ENCODE measurements around the gene CBX1.
"Not testable (repeated sequence)": the region's sequence is repeated elsewhere in the genome, so short reads cannot be mapped to it uniquely, and the experiment has no call there.

CBX1 gene

DNA sequence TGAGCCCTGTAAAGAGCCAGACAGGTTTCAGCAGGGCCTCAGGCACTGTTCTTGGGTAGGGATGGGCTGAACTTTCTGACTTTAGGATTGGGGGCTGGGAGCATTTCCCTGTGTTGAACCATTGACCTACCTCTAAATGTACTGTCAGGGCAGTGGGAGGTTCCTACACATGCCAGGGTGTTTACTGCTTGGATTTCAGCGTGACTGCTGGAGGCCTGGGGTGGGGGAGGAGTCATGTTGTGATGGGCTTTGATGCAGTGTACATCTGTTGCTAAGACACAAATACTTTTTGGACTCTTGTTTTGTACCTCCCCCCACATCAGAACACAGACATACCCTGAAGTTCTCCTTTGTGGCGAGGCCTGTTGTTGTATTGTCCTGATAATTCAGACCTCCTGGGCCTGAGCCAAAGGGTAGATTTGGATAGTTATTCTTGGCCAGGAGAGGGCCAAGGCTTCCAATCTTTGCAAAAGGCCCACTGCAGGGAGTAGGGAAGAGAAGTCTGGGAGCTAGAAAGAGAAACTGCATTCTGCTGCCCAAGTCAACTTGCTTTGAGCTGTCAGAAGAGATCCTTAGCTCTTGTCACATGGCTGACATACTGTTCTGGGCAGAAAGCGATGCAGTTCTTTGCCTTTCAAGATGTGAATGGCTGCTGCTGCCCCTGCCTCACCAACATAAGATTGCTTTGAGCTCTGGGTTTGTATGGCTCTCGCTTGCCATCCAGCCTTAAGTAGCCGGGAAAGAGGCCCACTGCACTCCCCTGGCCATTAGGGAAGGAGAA is 49.4 kb downstream of the CBX1 start:
- DNase-seq (ENCODE audit: low read depth), result no peak

GRCh38 chr17:48051283-48051682 is 50.0 kb downstream of the CBX1 start:
- no peak for DNase-seq (ENCODE audit: low read depth)

- no peak for DNase-seq (ENCODE audit: low read depth)
Observed at GRCh38 chr17:48048384-48049126, 52.7 kb downstream of the CBX1 start.

- DNase-seq (ENCODE audit: low read depth), result peak; percentile 97
Observed at GRCh38 chr17:48047741-48048383, 53.4 kb downstream of the CBX1 start, which contains the start of gene NFE2L1. TSS of gene NFE2L1 (plus strand) at chr17:48048359. CDS start at chr17:48051119, 2,760 bp downstream.

- no peak for DNase-seq (ENCODE audit: low read depth)
Observed at GRCh38 chr17:48047113-48047740, 54.1 kb downstream of the CBX1 start.

DNA sequence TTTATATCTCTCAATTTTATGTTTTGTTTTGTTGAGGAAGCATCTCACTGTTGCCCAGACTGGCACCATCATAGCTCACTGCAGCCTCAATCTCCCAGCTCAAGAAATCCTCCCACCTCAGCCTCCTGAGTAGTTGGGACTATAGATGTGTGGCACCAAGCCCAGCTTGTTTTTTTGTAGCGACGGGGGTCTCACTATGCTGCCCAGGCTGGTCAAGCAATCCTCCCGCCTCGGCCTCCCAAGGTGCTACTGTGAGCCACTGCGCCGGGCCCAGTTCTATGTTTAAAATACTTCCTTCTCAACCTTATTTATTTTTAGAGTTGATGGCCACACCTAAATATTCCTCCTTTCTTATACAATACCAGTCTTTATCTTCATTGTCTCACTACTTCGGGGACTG is 55.0 kb downstream of the CBX1 start:
- no peak for DNase-seq (ENCODE audit: low read depth)

GRCh38 chr17:48045316-48046001 is 55.8 kb downstream of the CBX1 start:
- DNase-seq (ENCODE audit: low read depth), result no peak

DNA sequence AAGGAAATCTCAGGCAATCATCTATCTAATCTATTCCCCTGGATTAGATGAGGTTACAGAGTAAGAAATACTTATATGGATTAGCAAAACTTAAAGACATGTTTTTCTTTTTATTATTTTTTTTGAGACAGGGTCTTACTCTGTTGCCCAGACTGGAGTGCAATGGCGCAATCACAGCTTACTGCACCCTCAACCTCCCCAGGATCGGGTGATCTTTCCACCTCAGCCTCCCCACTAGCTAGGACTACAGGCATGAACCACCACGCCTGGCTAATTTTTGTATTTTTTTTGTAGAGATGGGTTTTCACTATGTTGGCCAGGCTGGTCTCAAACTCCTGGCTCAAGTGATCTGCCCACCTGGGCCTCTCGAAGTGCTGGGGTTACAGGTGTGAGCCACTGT is 56.4 kb downstream of the CBX1 start:
- no peak for DNase-seq (ENCODE audit: low read depth)

GRCh38 chr17:48043176-48043575 is 58.1 kb downstream of the CBX1 start:
- no peak for DNase-seq (ENCODE audit: low read depth)

GRCh38 chr17:48038687-48039086 is 62.6 kb downstream of the CBX1 start:
- DNase-seq (ENCODE audit: low read depth), result no peak

DNA sequence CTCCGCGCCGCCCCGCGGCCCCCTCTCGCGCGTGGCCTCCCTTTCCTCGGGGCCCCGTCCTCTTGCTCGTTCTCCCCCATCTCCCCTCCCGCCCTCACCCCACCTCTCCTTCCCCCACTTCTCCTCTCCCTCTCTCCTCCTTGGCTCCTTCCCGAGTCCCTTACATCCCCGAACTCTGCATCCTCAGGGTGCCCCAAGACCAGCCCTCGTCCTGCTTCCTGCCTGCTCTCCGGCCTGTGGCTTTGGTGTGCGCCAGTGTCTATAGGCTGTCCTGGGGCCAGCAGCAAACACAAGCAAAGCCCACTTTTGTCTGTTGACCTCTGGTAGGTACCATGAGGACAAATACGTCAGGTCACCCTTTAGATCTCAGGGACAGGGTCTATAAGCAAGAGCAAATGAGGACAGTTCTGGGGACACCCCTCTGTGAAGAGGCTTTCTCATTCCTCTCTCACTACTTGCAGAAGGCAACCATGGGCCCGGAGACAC is 63.4 kb downstream of the CBX1 start:
- DNase-seq (ENCODE audit: low read depth), result no peak

DNA sequence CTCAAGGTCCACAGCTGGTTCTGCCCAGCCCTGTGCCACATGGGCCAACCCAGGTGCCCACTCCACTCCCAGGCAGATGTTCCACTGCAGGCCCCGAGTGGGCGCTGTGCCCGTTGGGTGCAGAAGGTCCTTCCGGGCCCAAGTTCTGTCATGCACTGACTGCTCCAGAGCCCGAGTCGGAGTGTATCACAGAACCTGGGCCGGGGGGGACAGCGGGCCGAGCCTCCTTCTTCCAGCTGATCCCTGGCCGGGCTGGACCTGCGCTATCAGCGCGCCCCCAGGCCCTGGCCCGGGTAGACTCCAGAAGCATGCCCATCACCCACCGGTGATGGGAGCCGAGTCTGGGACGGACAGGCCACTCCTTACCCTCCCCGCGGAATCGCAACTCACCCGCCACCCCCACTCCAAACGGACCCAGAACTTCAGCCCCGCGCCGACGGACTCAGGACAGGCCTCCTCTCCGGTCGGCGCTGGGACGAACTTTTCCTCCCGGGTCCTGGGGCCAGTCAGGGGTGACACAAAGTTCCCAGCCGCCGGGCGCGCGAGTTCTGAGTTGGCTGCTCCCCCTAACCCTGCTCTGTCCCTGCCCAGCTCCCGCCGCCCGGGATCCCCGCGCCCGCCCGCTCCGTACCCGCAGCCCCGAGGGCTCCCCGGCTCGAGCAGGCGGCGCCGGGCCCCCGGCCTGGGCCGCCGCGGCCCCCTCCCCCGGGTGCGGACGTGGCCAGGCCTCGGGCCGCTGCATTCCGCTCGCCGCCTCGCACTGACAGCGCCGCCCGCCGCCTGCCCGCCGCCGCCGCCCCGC is 64.0 kb downstream of the CBX1 start, which contains the start of gene COPZ2:
Gene COPZ2, minus strand, starts transcription at position 762 of the 802 bp plus-strand sequence. Its CDS starts 20 bp downstream, at position 742.
- DNase-seq (ENCODE audit: low read depth), result peak; percentile 42

GRCh38 chr17:48036693-48037035 is 64.6 kb downstream of the CBX1 start:
- DNase-seq (ENCODE audit: low read depth), result no peak

GRCh38 chr17:48034734-48035133 is 66.5 kb downstream of the CBX1 start:
- not testable (repeated sequence) for DNase-seq (ENCODE audit: low read depth)

GRCh38 chr17:48031966-48032365 is 69.3 kb downstream of the CBX1 start:
- DNase-seq (ENCODE audit: low read depth), result no peak

DNA sequence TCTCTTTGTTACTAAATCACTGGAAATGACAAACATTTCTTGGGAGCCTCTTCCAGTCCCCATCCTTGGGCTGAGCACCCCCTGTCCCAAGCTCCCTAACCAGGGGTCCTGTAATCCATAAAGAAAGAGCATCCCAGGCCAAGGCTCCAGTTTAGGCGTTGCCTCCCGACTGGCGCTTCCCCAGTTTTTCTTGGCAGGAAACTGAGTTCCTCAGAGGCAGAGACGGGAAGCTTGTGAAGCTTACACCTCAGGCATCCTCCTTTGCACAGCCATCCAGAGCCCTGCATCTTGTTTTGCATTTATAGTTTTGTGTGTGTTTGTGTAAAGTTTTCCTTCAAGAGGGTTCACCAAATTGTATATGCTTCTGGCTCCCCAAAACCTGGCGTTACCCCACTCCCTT is 70.7 kb downstream of the CBX1 start:
- no peak for DNase-seq (ENCODE audit: low read depth)

DNA sequence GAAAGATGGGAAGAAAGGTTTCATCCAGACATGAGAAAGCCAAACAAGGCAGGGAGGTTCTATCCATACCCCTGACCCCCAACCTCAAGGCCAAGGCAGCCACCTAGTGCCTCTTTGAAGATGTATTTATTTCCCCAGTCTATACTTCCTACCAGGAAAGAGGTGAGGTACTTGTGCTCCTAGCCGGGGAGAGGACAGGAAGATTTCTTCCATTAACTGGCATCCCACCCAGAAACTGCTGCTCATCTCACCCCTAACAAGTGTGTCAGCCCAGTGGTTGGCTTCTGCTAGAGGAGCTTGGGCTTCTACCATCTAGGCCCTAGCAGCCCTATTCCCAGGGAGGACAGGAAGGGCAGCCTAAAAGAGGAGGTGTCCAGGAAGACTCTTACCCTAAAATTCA is 72.5 kb downstream of the CBX1 start:
- no peak for DNase-seq (ENCODE audit: low read depth)

- no peak for DNase-seq (ENCODE audit: low read depth)
Observed at GRCh38 chr17:48027322-48027981, 73.8 kb downstream of the CBX1 start.

DNA sequence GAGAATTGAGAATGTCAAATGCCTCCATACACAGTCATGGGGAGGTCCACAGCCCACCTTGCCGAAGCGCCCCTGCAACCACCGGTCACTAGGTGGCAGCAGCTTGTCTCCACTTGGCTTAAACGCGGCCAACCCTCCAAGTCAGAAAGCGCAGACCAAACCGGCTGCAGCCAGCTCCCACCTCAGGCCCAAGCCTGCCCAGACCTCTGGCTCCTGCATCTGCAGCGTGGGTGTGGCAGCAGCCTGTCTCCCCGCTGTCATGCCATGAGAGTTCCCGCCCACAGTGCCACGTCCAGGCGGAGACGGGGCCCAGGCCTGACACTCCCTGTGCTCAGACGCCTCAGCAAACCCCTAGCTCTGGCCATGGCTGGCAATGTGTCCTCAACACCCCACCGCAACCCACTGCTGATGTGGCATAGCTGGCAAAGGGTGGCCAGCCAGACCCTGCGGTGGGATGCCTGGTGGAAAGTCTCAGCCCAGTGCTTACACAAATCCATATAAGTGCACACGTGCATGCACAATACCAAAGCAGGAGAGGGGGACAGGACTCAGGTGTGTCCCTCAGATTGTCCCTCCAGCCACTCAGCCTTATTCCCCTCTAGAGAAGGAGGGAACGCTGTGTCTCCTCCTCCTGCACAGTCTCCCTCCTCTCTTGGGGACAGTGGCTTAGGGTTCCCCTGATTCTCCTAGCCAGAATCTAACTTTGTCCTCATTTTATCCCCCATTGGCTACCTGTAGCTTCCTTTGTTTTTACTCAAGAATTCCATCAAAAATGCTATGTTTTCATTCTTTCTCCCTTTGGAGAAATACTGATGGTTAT is 74.6 kb downstream of the CBX1 start:
- peak; percentile 70 for DNase-seq (ENCODE audit: low read depth)

All from activated gamma-delta T cell treated with anti-CD3 and anti-CD28 coated beads, Interleukin-2, amount 50 U/mL, for 16 hours (primary cell).